Activated naive CD4-positive, alpha-beta T cell (primary cell): Measurements from ENCODE around the gene ENDOD1.
"Not testable (repeated sequence)": the region's sequence is repeated elsewhere in the genome, so short reads cannot be mapped to it uniquely, and the experiment has no call there.

ENCODE experiments used
- DNase-seq, 4 experiments: peaks; one replicate each; lab custom pipeline; 2025; lab: John Stamatoyannopoulos, UW

The ENDOD1 gene

GRCh38 chr11:95104121-95104830 is 14.6 kb downstream of the ENDOD1 start:
- DNase-seq = no peak

DNA sequence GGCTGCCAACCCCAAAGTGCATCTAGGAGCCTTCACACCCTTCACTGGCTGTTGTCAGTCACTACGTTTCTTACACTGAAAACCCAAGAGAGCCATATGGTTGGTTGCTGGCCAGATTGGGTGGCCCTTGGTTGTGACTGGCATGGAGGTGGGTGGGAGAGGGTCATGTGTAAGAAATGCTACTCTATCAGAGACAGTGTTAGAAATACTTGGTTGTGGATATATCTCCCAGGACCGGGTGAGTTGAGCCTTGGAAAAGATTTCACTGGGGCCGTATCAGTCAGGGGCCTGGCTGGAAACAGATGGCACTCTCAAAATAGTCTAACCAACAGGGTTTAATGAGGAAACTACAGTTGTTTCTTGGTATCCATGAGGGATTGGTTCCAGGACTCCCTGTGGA is 15.2 kb downstream of the ENDOD1 start:
- DNase-seq = no peak

GRCh38 chr11:95108159-95108611 is 18.5 kb downstream of the ENDOD1 start:
- DNase-seq = no peak

DNA sequence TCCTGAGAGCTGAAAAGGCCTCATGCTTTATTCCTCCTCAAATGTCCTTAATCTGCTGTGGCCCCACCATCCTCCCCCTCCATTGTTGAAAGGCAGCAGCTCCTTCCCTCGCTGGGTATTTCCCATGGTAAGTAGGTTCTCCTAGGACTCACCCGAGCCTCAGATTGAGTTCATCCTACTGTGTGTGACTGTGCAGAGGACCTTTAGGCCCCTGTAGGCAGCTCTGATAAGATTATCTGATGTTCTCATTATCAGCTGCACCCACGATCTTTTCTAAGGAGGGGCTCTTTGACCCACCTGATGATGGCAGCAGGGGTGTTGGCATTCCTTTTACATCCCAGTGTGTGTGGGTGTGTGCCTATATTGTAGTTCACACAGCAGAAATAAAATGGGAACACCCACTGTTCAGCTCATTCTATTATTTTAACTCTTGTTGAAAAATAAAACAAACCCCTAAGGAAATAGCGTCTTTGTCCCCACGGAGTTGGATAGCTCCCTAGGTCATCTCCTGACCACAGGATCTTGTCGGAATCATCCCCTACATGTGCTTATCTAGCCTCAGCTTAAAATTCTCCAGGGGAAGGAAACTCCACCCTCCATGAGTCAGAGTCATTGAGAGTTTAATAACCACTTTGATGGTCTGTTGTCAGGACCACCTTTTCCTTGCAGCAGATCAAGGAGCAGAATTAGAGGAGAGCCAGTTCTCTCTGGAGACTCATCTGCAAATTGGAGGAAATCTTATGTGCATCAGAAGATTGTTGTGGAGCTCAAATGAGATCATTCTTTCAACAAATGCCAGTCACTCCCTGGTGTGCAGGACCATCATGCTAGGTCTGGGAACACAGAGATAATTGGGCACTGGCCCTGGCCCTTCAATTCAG is 19.3 kb downstream of the ENDOD1 start:
- DNase-seq = no peak

GRCh38 chr11:95111471-95111870 is 21.8 kb downstream of the ENDOD1 start:
- DNase-seq = not testable (repeated sequence)

GRCh38 chr11:95111923-95112540 is 22.4 kb downstream of the ENDOD1 start:
- no peak for DNase-seq

DNA sequence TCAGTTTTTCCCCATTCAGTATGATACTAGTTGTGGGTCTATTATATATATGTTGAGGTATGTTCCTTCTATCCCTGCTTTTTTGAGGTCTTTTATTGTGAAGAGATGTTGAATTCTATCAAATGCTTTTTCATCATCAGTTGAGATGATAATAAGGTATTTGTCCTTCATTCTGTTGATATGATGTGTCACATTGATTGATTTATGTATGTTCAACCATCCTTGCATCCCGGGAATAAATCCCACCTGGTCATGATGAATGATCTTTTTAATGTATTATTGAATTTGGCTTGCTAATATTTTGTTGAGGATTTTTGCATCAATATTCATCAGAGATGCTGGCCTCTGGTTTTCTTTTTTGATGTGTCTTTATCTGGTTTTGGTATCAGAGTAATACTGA is 26.0 kb downstream of the ENDOD1 start:
- no peak for DNase-seq

DNA sequence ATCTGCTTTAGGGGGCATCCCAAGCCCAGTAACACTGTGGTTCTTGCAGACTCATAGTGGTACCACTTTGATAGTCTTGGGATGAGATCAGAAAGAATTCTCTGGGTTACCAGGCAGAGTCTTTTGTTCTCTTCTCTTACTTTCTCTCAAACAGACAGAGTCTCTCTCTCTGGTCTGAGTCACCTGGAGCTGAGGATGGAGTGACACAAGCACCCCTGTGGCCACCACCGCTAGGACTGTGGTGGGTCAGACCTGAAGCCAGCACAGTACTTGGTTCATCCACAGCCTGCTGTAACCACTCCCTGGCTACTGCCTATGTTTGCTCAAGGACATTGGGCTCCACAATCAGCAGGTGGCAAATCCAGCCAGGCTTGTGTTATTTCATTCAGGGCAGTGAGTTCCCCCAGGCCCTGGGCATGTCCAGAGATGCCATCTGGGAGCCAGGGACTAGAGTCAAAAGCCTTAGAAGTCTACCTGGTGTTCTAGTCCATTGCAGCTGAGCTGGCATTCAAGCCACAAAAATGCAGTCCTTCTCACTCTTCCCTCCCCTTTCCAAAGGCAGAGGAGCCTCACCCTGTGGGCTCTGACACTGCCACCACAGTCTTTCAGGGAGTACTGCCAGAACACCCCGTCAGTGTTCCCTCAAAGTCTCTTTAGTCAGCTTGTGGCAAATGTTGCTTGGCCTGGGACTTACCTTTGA is 29.9 kb downstream of the ENDOD1 start:
- DNase-seq = no peak

- DNase-seq = no peak
Measured at GRCh38 chr11:95121698-95122097, 32.1 kb downstream of the ENDOD1 start.

DNA sequence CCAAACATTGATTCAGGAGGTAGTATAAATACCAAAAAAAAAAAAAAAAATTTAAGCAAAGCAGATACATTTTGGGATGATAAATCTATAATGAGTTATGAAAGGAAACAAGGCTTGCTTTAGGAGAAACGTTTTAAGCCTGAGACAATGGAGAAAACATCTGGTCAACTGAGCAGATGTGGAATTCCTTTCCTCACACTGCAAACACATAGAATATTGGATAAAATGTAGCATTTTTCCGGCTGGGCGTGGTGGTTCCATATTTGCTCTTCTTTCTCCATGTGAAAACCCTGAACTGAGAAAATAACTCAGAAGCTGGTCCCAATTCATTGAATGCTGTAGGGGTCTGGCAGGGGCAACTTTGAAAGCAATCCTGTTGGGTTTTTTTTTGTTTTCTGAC is 33.9 kb downstream of the ENDOD1 start:
- DNase-seq = no peak

DNA sequence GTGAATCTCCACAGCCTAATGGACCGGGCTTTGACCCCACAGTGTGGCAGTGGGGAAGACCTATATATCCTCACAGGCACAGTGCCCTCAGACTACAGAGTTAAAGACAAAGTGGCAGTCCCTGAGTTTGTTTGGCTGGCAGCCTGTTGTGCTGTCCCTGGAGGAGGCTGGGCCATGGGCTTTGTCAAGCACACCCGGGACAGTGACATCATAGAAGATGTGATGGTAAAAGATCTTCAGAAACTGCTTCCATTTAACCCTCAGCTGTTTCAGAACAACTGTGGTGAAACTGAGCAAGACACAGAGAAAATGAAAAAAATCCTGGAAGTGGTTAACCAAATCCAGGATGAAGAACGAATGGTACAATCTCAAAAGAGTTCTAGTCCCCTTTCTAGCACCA is 39.0 kb downstream of the ENDOD1 start:
- DNase-seq = no peak

DNA sequence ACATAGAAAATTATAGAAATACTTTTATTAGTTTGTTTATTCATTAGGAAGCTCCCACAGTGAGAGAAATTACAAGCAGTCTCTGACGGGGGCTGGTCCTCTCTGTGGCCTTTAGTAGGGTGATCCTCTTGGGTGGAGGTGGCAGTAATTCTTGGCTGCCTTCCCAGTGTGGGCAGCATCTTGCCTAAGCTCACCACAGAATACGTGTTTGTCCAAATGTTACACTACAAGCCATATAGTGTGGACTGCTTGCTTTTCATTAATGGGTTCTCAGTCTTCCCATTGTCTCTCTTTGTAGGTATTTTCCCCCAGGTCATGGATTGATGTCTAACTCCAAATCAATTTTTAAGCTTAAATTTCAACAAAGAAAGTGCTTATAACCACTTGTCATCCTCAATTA is 43.3 kb downstream of the ENDOD1 start:
- DNase-seq = no peak

GRCh38 chr11:95134491-95134890 is 44.8 kb downstream of the ENDOD1 start:
- no peak for DNase-seq

GRCh38 chr11:95135155-95135554 is 45.5 kb downstream of the ENDOD1 start:
- no peak for DNase-seq

DNA sequence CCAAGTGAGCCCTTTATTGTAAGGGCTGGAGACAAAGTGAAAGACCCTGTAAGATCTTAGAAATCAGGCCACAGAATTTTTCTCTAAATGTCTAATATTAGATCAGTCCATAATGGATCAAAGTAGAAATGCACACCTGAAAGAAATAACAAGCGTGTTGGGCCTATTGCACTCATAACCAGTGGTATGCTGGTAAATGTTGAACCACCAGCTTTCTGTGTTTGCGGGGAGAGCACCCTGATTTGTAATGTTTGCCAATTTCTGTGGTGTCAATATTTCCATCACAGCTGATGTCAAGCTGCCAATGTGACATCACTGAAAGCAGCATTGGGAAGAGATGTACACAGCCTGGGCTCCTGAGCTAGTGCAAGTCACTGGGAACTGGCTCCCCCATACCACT is 46.2 kb downstream of the ENDOD1 start:
- no peak for DNase-seq

DNA sequence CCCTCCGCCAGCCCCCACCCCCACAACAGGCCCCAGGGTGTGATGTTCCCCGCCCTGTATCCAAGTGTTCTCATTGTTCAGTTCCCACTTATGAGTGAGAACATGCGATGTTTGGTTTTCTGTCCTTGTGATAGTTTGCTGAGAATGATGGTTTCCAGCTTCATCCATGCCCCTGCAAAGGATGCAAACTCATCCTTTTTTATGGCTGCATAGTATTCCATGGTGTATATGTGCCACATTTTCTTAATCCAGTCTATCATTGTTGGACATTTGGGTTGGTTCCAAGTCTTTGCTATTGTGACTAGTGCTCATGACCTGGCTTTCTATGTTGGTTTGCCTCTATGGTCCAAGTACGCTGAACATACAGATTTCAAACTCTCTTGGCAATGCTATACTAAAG is 47.1 kb downstream of the ENDOD1 start:
- not testable (repeated sequence) for DNase-seq

GRCh38 chr11:95137299-95137698 is 47.7 kb downstream of the ENDOD1 start:
- no peak for DNase-seq

- DNase-seq = no peak
Measured at GRCh38 chr11:95138448-95138847, 48.8 kb downstream of the ENDOD1 start.

DNA sequence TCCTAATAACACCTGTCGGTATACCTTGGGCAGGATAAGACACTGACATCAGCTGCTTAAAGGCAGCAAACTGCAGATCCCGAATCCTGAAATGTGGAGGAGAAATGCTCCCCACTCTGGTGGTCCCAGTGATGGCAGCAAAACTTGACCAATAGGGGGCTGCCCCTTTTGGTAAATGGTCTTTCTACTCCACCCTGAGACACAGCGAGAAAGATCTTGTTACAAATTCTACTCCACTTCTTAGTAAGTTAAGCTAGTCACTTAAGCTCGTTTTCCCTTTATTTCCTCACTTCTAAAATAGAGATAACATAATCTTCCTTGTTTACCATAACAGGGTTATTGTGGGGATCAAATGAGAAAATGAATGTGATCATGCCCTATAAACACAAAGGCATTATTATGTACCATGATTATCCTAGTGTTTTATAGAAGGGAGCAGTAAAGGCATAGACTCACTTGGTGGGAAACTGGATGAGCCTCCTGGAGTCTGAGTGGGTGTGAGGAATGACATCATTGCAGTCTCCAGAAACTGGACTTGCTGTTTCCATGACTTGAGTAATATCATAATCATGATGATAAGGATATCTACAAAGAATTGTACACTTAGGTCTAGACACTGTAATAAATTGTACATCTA is 50.9 kb downstream of the ENDOD1 start:
- DNase-seq = no peak

DNA sequence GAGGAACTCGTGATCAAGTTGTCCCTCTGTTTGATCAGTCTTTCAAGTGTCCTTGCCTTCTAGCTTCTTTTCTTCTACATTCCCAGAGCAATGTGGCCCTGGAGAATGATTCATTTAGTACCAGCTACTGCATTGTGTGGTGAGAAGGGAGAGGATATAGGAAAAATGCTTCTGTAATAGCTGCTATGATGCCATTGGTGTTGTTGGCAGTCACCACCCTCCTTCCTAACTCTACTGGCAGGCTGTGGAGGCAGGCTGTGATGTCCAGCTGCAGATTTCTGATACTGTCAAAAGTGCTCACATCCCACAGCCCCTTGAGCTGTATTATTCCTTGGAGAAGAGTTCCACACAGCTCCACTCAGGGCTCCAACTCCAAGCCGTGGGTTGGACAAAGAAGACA is 52.8 kb downstream of the ENDOD1 start:
- no peak for DNase-seq

DNA sequence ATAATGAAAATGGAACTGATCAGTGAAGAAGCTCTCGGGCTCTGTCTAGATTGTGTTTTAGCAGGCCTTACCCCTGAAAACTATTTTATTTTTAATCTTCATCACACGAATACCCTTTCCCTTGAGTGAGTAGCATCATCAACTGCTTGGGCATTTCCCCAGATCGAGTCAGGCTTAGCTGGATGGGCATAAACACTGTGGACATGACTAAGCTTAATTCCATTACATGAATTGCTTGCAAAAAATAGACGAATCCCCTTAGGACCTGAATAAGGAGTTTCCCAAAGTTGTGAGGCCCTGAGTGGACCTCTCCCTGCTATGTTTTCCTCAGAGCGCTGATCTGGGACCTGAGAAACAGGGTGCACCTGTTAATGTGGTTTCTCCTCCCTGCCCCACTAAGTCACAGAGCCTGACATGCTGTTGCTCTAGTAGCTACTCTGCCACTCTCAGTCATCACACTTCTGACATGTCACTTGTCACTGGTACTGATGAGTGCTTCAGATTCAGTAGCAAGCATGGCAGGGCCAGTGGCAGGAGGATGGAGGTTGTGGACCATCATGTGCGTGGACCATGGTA is 53.5 kb downstream of the ENDOD1 start:
- no peak for DNase-seq
